HG03521 (cell line): Measurements from ENCODE around the gene KIF26A.
"Not testable (repeated sequence)": the region's sequence is repeated elsewhere in the genome, so short reads cannot be mapped to it uniquely, and the experiment has no call there.

Experiments
- ATAC-seq: cut with Tn5 transposase; IDR thresholded peaks from one replicate; pipeline ENCODE4 v1.9.1; 2021; ENCODE audit warnings: mild to moderate bottlenecking, moderate library complexity; ENCODE audit not compliant: unreplicated experiment

KIF26A gene

GRCh38 chr14:104220215-104221070, 82.1 kb downstream of the KIF26A start:
- ATAC-seq, result no peak

- no peak for ATAC-seq
These were observed 82.8 kb downstream of the KIF26A start for GRCh38 chr14:104221071-104221625.

DNA sequence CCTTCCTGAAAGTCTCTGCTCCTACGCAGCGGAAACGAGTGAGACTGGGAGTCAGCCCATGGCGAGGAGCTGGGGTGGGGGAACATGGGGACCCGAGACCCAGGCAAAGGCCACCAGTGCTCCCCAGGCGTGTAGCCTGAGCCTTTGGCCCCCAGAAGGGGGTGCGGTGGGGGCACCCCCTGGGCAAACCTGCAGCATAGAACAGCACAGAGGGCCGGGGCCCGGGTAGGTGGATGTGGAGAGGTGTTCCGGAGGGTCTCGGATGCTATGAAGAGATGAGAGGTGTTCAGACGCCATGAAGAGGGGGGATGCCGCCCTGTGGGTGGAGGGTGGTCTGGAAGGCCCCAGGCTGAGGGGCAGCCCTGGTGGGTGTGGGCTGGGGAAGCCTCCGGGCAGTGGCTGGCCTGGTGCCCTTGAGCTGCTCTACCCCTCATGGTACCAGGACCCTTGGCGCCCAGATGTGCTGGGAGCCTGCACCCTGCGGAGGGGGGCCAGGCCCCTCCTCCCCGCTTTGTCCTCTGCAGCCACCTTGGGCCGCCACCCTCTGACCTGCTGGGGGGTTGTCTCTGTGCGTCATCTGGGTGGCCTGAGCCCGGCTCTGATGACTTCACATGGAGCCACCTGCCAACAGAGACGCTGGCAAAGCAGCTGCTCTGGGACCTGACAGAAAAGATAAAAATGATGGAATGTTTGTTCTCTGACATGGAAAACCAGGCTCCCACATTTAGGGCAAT, 83.4 kb downstream of the KIF26A start:
- no peak for ATAC-seq

DNA sequence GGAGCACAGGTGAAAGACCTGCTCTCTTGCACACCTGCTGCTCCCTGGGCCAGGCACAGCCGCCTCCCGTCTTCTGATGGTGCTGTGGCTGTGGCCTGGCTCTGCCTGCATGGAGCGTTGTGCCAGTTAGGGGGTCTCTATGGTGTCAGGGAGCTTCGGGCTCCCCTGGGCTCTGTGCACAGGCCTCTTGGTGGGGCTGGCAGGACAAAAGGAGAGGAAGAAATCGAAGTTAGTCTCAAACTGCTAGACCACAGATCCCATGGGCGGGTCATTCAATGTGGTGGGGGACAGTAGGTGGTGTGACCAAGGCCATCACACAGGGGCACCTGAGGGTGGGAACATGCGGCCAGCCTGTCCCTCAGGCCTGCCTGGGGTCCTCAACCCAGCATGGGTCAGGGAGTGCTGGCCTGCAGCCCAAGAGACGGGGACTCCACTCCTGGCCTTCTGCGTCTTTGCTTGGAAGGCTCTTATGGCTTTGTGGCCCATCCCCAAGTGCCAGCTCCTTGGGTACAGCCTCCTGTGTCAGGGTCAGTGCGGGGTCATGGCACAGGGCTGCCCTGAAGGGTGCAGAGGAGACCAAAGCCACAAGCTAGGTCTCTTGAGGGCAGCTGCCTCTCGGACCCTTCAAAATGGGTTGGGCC, 84.1 kb downstream of the KIF26A start:
- ATAC-seq, result no peak

GRCh38 chr14:104223101-104224041, 85.0 kb downstream of the KIF26A start:
- no peak for ATAC-seq

DNA sequence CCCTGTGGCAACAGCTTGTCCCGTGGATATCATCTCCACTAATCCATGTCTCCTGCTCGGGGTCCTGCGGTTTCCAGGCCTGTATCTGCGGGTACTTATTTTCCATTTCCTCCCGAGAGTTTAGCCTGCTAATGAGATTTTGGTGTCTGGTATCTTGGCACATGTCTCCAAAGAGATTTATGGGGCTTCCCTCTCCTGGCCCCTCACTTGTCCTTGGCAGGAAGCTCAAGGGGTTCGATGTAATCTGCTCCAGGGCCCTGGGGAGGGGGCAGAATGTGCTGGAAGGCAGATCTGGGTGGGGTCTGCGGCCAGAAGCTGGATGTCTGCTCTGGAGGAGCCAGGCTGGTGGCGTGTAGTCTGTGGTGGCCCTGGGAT, 85.7 kb downstream of the KIF26A start:
- ATAC-seq, result no peak

- no peak for ATAC-seq
These were observed 86.3 kb downstream of the KIF26A start for GRCh38 chr14:104224506-104225277.

- ATAC-seq, result not testable (repeated sequence)
These were observed 87.1 kb downstream of the KIF26A start for GRCh38 chr14:104225278-104226190.

DNA sequence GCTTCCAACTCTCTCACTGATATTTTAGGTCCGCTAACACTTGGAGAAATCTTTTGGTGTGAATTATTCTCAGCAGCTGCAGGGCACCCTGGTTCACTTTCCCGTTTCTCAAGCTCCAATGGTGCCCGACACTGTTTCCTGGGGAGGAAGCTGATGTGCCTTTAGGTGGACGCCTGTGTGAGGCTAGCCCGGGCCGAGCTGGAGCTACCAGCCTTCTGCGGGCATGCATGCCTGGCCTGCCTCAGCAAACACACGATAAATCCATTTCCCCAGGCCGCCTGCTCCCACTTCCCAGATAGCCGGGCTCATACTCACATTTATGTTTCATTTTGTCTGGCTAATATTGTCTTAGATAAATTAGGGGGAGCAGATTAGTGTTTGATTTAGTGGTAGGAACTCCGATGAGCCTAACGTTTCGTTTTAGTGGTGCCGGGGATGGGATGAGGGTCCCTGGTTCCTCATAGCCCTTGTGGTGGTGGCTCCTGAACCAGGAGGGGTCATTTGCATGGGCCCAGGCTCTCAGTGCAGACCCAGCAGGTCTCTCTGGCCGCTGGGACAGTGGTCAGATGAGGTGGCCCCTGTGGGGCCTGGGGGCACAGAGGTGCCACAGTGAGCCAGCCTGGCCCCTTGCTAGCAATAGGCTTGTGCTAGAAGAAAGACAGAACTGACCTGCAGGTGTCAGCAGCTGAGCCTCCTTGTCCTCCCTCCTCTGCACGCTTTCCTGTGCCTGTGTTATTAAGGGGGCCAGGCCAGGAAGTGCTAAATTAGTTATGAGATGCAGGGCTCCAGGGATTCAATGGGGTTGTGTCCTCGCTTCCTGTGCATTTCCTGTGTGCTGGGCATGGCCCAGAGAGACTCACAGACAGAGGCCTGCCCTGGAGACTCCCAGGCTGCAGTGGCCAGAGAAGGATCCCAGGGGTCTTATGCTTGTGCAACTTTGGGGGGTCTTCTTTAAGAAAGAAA, 88.3 kb downstream of the KIF26A start:
- ATAC-seq, result no peak

- ATAC-seq, result no peak
These were observed 89.4 kb downstream of the KIF26A start for GRCh38 chr14:104227806-104228205.

- ATAC-seq, result no peak
These were observed 89.8 kb downstream of the KIF26A start for GRCh38 chr14:104228221-104228620.

GRCh38 chr14:104228716-104229533, 90.5 kb downstream of the KIF26A start:
- no peak for ATAC-seq

DNA sequence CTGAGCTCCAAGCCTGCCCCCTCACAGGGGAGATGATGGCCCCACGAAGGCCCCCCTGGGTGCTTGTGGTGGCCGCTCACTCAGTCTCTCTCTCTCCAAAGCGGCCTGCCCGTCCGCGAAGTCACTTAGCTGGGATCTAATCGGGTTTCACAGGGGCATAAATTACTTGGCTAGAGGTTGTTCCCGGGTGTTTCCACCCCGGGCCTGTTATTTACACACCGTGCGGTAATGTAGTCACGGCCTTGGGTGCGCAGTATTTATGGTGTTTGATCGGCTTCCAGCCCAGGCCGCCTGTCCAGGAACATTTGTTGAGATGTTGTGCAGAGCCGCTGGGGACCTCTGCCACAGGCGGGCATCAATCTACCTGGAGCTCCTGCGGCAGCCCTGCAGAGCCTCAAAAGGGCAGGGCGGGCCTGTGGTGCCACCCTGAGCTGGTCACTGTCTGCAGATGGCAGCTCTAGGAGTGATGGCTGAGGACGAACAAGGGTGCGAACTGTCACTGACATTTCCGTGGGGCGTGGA, 91.2 kb downstream of the KIF26A start:
- no peak for ATAC-seq

DNA sequence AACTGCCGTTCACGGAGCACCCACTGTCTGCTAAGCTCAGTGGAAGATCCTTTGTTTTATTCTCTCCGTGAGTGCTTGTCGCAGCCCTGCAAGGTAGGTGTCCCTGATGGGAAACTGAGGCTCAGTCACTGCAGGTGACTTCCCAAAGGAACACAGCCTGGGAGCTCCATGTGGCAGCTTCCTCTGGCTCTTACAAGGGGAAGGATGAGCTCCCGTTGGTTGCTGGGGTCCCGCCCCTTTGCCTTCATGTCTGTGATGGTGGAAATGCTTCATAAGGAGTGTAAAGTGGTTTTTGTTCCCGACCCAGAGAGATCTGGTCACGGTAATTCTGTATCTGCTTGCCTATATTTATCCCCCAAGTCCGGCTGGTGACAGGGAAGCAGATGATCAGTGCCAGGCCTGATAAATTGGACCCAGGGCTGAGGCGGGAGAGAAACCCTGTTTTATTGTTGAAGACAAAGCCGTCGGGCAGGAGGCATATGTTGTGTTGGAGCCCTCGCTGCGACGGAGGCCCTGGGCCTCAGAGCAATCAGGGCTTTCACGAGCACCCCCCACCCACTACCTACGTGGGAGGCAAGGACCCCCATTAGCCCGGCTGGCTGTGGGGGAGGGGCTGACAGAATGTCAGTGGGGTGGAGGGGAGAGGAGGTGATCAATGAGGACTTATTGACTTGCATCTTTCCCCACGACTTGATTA, 91.9 kb downstream of the KIF26A start:
- no peak for ATAC-seq
